ENCODE results near the gene ADAD2.
"Not testable (repeated sequence)": the region's sequence is repeated elsewhere in the genome, so short reads cannot be mapped to it uniquely, and the experiment has no call there.

Gene ADAD2

DNA sequence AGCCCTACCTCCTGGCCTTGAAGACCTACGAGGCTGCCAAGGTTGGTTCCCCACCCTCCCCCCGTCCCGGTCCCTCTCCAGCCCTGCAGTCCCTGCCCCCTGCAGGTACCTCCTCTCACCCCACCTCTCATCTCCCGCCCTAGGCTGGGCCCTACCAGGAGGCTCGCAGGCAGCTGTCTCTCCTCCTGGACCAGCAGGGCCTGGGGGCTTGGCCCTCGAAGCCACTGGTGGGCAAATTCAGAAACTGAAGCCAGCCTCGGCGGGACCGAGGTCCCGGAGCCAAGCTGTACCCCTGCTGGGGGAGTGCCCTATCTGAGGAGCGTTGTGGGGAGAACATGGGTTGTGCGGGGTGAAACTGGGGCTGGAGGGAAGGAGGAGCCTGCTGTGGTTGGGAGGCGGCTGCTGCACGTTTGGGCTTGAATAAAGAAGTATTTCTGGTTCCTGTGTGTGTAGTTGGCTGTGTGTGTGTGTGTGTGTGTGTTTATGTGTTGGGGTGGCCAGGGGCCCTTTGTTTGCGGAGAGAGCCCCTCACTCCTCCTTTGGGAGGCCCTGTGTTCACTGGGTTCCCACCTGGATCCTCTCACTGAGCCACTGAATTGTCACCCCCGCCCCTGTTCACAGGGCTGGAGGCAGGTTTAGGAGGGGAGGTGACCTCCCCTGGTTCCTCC lies 5.9 kb downstream of the ADAD2 start:
- no peak for DNase-seq

DNA sequence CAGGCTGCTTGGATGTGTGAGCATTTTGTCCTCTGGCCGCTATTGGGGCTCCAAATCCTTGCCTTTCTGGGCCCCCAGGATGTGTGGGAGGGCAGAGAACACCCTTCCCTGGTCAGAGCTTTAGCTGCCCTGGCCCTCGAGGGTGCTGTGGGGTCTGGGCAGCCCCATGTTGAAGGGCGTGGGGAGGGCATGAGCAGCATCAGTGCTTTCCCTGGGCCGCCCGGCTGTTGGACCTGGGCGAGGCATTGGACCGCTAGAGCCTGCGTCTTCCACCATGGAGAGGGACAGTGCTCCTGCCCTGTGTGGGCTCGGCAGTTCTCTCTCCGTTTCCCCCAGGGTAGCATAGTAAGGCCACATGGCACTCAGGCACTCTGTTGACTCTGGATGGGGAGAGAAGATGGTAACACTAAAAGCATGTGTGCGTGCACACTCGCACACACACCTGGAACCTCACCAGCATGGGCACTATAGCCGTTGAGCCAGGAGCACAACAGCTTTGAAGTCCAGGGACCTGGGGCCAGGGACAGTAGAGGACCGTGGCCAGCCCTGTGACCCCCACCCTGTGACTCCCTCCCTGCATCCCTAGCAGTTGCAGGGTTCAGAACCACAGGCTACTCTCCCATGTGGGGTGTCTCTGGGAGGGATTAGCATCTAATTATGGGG lies 6.6 kb downstream of the ADAD2 start:
- DNase-seq: no peak

GRCh38 chr16:84198401-84198800 lies 7.4 kb downstream of the ADAD2 start:
- no peak for DNase-seq

DNA sequence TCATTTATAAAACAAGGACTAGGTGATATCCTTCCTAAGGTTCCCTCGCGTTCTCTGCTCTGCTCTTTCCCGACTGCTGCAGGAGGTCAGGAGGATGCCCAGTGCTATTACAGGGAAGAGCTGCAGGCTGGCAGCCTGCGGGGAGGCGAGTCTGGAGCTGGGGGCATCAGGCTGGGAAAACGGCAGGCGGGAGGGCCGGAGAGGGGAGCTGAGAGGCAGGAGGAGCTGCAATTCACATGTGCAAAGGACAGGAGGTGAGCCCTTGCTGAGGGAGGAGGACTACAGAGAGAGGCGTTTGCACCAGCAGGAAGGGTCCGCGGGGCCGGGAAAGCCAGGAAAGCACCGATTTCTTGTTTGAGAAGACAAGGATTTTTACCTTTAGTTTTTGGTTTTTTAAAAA lies 8.1 kb downstream of the ADAD2 start:
- DNase-seq: no peak

- DNase-seq: no peak
Measured at GRCh38 chr16:84199861-84200260, 8.9 kb downstream of the ADAD2 start.

DNA sequence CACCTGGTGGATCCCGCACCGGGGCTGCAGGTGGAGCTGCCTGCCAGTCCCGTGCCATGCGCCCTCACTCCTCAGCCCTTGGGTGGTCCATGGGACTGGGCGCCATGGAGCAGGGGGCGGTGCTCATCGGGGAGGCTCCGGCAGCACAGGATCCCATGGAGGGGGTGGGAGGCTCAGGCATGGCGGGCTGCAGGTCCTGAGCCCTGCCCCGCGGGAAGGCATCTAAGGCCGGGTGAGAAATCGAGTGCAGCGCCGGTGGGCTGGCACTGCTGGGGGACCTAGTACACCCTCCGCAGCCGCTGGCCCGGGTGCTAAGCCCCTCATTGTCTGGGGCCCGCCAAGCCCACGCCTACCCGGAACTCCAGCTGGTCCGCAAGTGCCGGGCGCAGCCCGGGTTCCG lies 13.6 kb downstream of the ADAD2 start:
- DNase-seq: not testable (repeated sequence)

GRCh38 chr16:84205123-84205522 lies 14.2 kb downstream of the ADAD2 start:
- not testable (repeated sequence) for DNase-seq

DNA sequence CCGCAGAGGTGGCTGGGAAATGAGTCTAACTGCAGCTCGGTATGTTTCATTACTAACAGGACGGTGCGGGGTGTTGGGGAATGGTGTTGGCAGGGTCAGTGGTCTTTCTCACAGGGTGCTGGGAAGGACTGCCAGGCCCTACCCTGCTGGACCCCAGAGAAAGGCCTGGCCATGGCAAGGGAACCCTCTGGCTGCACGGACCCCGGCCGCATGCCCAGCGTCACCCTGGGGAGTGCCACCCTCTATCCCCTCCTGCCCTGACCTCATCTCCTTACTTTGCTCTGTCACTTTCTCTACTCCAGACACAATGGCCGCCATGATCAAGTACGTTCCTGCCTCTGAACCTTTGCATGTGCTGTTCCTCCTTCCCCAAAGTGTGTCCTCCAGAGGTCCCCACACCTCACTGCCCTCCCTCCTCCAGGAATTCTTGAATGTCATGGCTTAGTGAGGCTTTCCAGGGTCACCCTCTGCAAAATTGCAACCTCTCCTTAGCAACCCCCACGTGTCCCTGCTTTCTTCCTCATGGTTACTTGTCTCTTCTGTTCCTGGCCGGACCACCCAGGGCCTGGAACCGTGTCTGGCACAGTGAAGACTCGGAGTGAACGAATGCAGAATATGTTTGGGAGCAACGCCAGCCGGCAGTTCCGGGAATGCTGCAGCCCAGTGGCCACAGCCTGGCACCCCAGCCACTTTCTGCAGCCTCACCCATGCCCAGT lies 15.2 kb downstream of the ADAD2 start:
- DNase-seq: no peak

DNA sequence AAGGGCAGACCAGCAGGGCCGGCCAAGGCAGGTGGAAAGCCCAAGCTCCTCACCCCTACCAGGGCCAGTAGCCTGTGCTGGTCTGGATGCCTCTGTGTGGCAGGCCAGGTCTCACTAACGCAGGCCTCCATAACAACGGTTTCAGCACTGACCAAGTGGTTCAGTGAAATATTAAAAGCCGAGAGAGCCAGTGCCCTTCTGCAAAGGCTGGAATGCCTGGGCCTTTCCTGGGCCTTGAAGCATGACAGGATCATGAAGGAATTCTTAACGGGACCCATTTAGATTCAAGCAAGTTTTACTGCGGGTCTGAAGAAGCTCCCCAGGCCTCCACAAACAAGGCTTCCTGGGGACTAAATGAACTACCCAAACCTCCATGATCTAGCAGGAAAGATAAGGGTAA lies 16.3 kb downstream of the ADAD2 start:
- DNase-seq: no peak

- DNase-seq: no peak
Measured at GRCh38 chr16:84207879-84208278, 16.9 kb downstream of the ADAD2 start.

GRCh38 chr16:84209989-84210388 lies 19.0 kb downstream of the ADAD2 start:
- DNase-seq: no peak

DNA sequence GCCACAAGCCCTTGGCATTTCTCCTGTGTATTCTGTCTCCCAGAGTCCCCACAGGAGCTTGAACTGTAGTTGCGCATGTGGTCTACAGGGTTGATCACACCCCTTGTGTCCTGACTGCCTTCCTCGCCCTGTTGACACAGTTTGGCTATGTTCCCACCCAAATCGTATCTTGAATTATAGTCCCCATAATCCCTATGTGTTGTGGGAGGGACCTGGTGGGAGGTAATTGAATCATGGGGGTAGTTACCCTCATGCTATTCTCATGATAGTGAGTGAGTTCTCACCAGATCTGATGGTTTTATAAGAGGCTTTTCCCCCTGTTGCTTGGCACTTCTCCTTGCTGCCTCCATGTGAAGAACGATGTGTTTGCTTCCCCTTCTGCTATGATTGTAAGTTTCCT lies 21.2 kb downstream of the ADAD2 start:
- no peak for DNase-seq

DNA sequence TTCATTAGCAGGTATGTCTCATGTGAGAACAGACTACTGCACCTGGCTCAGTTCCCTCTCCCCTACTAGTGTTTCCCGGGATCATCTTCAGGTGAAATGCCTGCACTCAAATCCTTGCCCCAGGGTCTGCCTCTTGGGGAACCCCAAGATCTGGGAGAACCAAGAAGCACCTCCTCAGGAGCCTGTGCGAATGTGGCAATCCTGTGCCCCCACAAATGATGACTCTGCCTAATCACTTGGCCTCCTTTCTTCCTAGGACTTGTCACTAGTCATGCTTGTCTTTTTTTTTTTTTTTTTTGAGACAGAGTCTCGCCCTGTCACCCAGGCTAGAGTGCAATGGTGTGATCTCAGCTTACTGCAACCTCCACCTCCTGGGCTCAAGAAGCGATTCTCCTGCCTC lies 21.7 kb downstream of the ADAD2 start:
- no peak for DNase-seq

DNA sequence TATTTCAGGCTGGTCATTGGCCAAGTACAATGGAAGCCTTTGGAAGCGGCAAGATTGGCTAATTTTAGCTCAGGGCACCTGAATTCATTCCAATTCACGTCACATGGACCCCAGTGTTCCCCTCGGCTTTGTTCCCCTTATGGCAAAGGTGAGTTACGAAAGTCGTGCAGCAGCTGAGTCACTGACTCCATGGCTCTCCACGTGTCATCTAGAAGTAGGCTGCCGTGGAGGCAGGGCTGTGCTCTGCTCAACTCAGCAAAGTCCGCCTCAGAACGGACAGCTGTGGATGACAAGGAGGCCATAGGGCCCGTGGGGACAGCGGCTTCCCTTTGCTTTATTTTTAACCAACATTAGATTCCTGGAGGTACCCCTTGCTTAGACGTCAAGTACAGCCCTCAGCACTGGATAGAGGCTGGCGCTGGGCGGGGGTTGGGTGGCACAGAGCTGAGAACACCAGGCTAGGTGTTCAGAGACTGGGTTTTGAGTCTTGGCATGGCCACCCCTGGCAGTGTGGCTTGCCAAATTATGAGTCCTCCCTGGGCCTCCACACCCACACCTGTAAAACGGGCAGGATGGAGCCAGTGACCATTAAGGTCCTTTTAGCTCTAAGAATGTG lies 23.6 kb downstream of the ADAD2 start:
- DNase-seq: no peak

DNA sequence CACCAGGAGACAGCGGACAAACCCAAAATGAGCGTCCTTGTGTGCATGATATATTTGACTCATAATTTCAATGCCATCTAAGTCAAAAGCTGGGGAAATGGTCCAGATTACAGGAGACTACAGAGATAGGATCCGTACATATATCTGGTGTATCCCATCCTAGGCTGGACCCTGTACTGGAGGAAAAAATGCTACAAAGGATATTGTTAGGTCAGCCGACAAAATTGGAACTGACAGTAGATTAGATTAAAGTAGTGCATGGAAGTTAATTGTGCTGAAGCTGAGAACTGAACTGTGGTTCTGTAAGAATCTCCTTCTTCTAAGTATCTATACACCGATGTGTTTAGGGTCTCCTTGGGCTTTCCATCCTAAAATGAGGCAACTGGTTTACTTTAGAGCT lies 24.6 kb downstream of the ADAD2 start:
- DNase-seq: no peak

- not testable (repeated sequence) for DNase-seq
Measured at GRCh38 chr16:84216144-84216543, 25.2 kb downstream of the ADAD2 start.

DNA sequence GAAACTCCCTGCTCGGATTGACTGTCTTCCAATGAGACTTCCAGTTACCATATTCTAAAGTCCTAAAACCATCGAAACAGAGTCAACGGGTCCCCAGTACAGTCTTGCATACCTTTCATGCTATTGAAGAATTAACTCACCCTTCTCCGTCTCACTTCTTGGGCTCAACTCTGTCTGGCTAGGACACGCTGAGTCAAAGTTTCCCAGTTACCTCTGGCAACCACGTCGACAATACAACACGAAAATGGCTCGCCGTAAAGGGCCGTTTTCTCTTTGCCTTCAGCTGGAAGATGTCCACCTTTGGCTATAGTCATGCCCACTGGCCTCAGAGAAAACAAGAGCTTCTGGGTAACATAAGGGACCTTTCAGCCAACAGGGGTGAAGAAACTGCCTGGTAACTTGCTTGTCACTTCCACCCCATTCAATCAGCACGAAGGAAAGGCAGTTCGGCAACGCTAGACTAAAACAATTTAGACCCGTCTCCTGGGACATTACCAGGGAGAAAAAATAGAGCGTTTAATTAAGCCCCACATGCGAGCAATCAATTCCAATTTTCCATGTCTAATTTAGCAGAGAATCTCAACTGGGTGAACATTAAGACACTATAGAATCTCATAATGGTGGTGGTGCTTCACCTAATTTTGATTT lies 27.3 kb downstream of the ADAD2 start:
- DNase-seq: no peak

GRCh38 chr16:84218956-84219355 lies 28.0 kb downstream of the ADAD2 start:
- DNase-seq: no peak

DNA sequence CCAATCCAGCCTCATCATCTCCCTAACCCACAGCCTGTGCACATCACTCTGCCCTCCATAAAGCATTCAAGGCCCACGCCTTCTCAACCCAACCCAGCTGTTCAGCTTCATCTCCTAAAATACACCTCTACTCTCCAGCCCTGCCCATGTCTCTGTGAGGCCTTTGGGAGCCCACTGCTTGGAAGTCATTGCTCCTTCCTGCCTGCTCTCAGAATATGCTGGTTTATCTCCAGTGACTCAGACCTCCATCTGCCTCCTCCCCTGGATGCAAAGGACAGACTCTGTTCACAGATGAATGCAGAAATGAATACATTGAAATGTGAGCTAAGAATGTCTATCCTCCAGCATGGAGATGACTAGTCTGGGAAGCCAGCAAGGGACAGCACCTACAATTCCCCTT lies 29.9 kb downstream of the ADAD2 start:
- DNase-seq: no peak

DNA sequence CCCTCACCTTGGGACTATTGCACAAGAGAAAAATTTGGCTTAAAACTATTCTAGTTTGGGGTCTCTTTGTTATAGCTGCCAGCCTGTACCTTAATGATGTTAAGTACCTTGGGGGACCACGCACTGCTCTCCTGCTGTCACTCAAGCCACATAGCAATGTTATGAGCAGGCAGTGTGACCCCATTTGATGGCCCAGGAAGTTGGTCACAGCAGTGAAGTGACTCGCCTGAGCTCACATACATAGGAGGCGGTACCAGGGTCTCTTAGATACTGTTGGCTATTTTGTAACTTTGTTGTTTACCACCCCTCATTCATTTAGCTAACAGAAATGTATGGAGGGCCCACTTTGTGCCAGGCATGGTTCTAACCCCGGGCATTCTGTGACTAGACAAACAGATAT lies 32.5 kb downstream of the ADAD2 start:
- no peak for DNase-seq

- no peak for DNase-seq
Measured at GRCh38 chr16:84224554-84224953, 33.6 kb downstream of the ADAD2 start.

DNA sequence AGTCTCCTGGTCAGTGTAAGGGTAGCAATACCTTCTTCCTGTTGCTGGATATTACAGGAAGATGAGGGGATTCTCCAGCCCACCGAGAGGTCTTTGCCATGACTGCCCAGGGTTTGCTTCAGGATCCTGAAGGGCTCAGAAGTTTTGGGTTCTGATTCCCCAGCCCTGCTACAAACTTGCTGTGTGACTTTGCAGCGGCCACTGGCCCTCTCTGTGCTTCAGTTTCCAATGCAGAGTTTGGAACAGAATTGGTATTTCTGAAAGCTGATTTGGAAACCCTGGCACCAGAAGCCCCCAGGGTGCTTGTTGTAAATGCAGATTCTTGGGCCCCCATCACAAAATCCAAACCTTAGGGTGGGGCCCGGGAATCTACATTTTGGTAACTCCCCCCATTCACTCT lies 34.2 kb downstream of the ADAD2 start:
- DNase-seq: no peak

- DNase-seq: no peak
Measured at GRCh38 chr16:84225571-84225970, 34.6 kb downstream of the ADAD2 start.
